Nephron progenitor cell (in vitro differentiated cells): ENCODE data around the gene VSNL1.

Source experiments
- DNase-seq: peaks from one replicate; pipeline ENCODE4 v3.0.0; 2021
- H3K27ac Mint-ChIP-seq: 2 replicates; pipeline ENCODE4 v1.8.0; 2021; ENCODE audit warnings: mild to moderate bottlenecking, moderate library complexity, mixed read lengths
- H3K27me3 Mint-ChIP-seq: 2 replicates; pipeline ENCODE4 v1.8.0; 2021; ENCODE audit warnings: mild to moderate bottlenecking, low read depth, mixed read lengths; ENCODE audit not compliant: poor library complexity
- H3K36me3 Mint-ChIP-seq: 2 replicates; pipeline ENCODE4 v1.8.0; 2021; ENCODE audit warnings: low read depth, mixed read lengths
- H3K4me1 Mint-ChIP-seq: 2 replicates; pipeline ENCODE4 v1.8.0; 2021; ENCODE audit warnings: mixed read lengths
- H3K4me3 Mint-ChIP-seq: 2 replicates; pipeline ENCODE4 v1.8.0; 2021; ENCODE audit warnings: mild to moderate bottlenecking, moderate library complexity, mixed read lengths
- H3K9me3 Mint-ChIP-seq: 2 replicates; pipeline ENCODE4 v1.8.0; 2021; ENCODE audit warnings: mild to moderate bottlenecking, moderate library complexity, mixed read lengths
- CTCF ChIP-seq: fragments of 200-600 bp; sonication (generic); IDR thresholded peaks from 2 replicates; pipeline ENCODE4 v1.5.0; 2021; ENCODE audit warnings: antibody characterized with exemption

Gene VSNL1

GRCh38 chr2:17579605-17580318 is 39.3 kb downstream of the VSNL1 start:
- Mint-ChIP-seq H3K4me3 (no peak overlapping the region), H3K27me3 (peaks cover 4% of the 10 kb centered on the region), H3K27ac (no peak overlapping the region), H3K36me3 (no peaks in the 10 kb centered on the region), H3K4me1 (peaks cover under 1% of the 10 kb centered on the region), H3K9me3 (no peaks in the 10 kb centered on the region)
- no peak for TF ChIP-seq CTCF
- no peak for DNase-seq

DNA sequence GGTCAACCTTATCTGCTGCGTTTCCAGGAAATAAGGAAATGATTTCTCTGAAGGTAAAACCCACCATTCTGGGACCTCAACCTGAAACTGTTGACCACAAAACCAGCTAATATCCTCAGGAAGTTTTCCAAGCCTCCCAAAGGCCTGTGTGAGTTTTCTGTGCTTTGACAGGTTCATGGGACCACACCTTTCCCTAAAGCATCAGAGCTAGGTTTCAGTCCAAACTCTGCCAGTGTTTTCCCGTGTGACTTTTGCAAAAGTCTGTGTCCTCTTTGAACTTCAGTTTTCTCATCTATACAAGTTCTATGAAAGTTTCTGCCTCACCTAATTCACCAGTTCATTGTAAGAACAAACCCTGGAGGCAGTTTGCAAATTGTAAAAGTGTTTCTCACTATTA is 39.8 kb downstream of the VSNL1 start:
- no peak for DNase-seq
- Mint-ChIP-seq H3K9me3 (no peaks in the 10 kb centered on the region), H3K4me3 (no peak overlapping the region), H3K4me1 (peaks cover 6% of the 10 kb centered on the region), H3K27me3 (no peaks in the 10 kb centered on the region), H3K36me3 (no peaks in the 10 kb centered on the region), H3K27ac (no peak overlapping the region)
- no peak for TF ChIP-seq CTCF

- no peak for TF ChIP-seq CTCF
- Mint-ChIP-seq H3K9me3 (no peaks in the 10 kb centered on the region), H3K36me3 (no peaks in the 10 kb centered on the region), H3K4me3 (no peak overlapping the region), H3K4me1 (peaks cover 7% of the 10 kb centered on the region), H3K27ac (no peak overlapping the region), H3K27me3 (no peaks in the 10 kb centered on the region)
- DNase-seq, result no peak
Measured at GRCh38 chr2:17581831-17582230, 41.3 kb downstream of the VSNL1 start.

DNA sequence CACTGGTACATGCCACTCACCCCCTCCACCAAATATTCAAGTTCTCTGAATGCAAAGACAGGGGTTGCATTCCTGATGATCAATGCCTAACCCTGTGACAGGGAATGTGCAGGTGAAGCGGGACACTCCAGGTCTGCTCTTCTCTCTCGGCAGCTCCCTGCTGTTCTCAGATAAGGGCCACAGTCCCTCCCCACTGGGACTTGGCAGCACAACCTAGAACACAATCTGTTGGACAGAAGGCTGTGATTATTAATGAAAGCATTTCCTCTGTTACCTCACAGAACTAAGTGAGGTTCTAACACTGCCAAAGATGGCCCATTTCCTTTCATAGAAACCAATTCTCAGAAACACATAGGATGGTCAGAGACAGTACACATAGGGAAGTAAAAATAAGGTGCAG is 42.7 kb downstream of the VSNL1 start:
- no peak overlapping the region for H3K4me3 Mint-ChIP-seq

GRCh38 chr2:17583646-17584045 is 43.1 kb downstream of the VSNL1 start:
- H3K4me1 Mint-ChIP-seq, result peaks cover 7% of the 10 kb centered on the region
- no peaks in the 10 kb centered on the region for H3K27me3 Mint-ChIP-seq
- no peak for DNase-seq
- no peaks in the 10 kb centered on the region for H3K36me3 Mint-ChIP-seq
- TF ChIP-seq CTCF, result no peak
- H3K9me3 Mint-ChIP-seq, result no peaks in the 10 kb centered on the region
- H3K27ac Mint-ChIP-seq, result no peak overlapping the region
- no peak overlapping the region for H3K4me3 Mint-ChIP-seq

More for the DNA sequence above, 42.7 kb downstream of the VSNL1 start:
- TF ChIP-seq CTCF, result no peak
- Mint-ChIP-seq H3K27ac (no peak overlapping the region), H3K27me3 (no peaks in the 10 kb centered on the region), H3K9me3 (no peaks in the 10 kb centered on the region), H3K4me1 (peaks cover 7% of the 10 kb centered on the region), H3K36me3 (no peaks in the 10 kb centered on the region)
- no peak for DNase-seq

- Mint-ChIP-seq H3K27me3 (no peaks in the 10 kb centered on the region), H3K4me3 (no peak overlapping the region), H3K27ac (no peak overlapping the region), H3K9me3 (no peaks in the 10 kb centered on the region), H3K4me1 (peaks cover 7% of the 10 kb centered on the region), H3K36me3 (no peaks in the 10 kb centered on the region)
- no peak for DNase-seq
- no peak for TF ChIP-seq CTCF
Measured at GRCh38 chr2:17584689-17585088, 44.2 kb downstream of the VSNL1 start.
